Lower lobe of right lung (tissue), 2 donors: ENCODE data around the gene HOXA10. TPM values are rescaled to one million over a fixed set of nuclear protein-coding genes. Genes with fewer than 3 reads are reported as not detected.

Experiments used
- ATAC-seq, 2 donors: fragments of 200-7000 bp; cut with Tn5 transposase; one replicate each; pipeline ENCODE4 v1.9.1; 2020 to 2022; ENCODE audit warnings: mild to moderate bottlenecking in 2 of 2, moderate library complexity in 2 of 2
- DNase-seq: peaks from one replicate; pipeline ENCODE4 v3.0.0-alpha.2; 2020
- H3K27ac ChIP-seq: fragments of 200-600 bp; one replicate; pipeline ENCODE4 v1.8.0; 2022
- H3K27me3 ChIP-seq: fragments of 200-600 bp; one replicate; pipeline ENCODE4 v1.8.0; 2022; ENCODE audit warnings: low read depth
- H3K36me3 ChIP-seq: fragments of 200-600 bp; one replicate; pipeline ENCODE4 v1.8.0; 2022; ENCODE audit warnings: mild to moderate bottlenecking
- H3K4me1 ChIP-seq: fragments of 200-600 bp; one replicate; pipeline ENCODE4 v1.8.0; 2022
- H3K4me3 ChIP-seq: fragments of 200-600 bp; one replicate; pipeline ENCODE4 v1.8.0; 2022; ENCODE audit warnings: mild to moderate bottlenecking
- H3K9me3 ChIP-seq: fragments of 200-600 bp; one replicate; pipeline ENCODE4 v1.8.0; 2022
- CTCF ChIP-seq: fragments of 200-600 bp; IDR thresholded peaks from one replicate; pipeline ENCODE4 v1.8.0; 2022; ENCODE audit warnings: antibody characterized with exemption, mild to moderate bottlenecking
- intact Hi-C: fragments of 100-400 bp; cut with DNase I; formaldehyde crosslinking; loops from one replicate; pipeline ENCODE4 v1.11.0; 2022
- total RNA-seq: library from RNA; stranded (reverse); fragmentation: NEBNext Ultra II Directional; extraction: Animal tissue kit (Norgen Biotek cat#: 25700); gene quantifications from one replicate; pipeline ENCODE4 v1.2.1, GENCODE V29; 2021
- donor health status: DM: no; HTN: yes; CAD: no; lungs with severe emphysema.

The HOXA10 gene
- total RNA-seq, 1 donor from 2014 or later: 0.38 TPM

- no peak for DNase-seq
- intact Hi-C loops: loop anchor here (10.0 kb wide), 1 partner anchor 890 kb away; no protein-coding TSS in a partner anchor
- Histone ChIP-seq H3K36me3 (no peaks in the 10 kb centered on the region), H3K4me1 (peaks cover 34% of the 10 kb centered on the region), H3K27ac (no peak overlapping the region), H3K27me3 (peaks cover 96% of the 10 kb centered on the region), H3K4me3 (no peak overlapping the region), H3K9me3 (no peaks in the 10 kb centered on the region)
- TF ChIP-seq CTCF: no peak
- ATAC-seq: no peak
These were observed 20.7 kb upstream of the HOXA10 start for GRCh38 chr7:27194686-27195379.

GRCh38 chr7:27194002-27194352 is 19.9 kb upstream of the HOXA10 start:
- no peak overlapping the region for H3K27ac ChIP-seq
- no peaks in the 10 kb centered on the region for H3K36me3 ChIP-seq
- intact Hi-C loops: loop anchor here (10.0 kb wide), 1 partner anchor 891 kb away; no protein-coding TSS in a partner anchor
- H3K4me1 ChIP-seq: peaks cover 35% of the 10 kb centered on the region
- no peak for DNase-seq
- no peak for ATAC-seq
- H3K9me3 ChIP-seq: no peaks in the 10 kb centered on the region
- peaks cover 100% of the 10 kb centered on the region for H3K27me3 ChIP-seq
- H3K4me3 ChIP-seq: no peak overlapping the region
- TF ChIP-seq CTCF: no peak

- TF ChIP-seq CTCF: no peak
- no peaks in the 10 kb centered on the region for H3K9me3 ChIP-seq
- ATAC-seq (no peak), DNase-seq (no peak)
- H3K36me3 ChIP-seq: no peaks in the 10 kb centered on the region
- peak overlapping the region; percentile 46 for H3K4me3 ChIP-seq
- H3K4me1 ChIP-seq: peaks cover 36% of the 10 kb centered on the region
- no peak overlapping the region for H3K27ac ChIP-seq
- peaks cover 100% of the 10 kb centered on the region for H3K27me3 ChIP-seq
- intact Hi-C loops: loop anchor here (10.0 kb wide), 1 partner anchor 891 kb away; no protein-coding TSS in a partner anchor
These were observed 19.3 kb upstream of the HOXA10 start for GRCh38 chr7:27193335-27194001.

GRCh38 chr7:27192546-27193334 is 18.6 kb upstream of the HOXA10 start:
- intact Hi-C loops: loop anchor here (10.0 kb wide), 1 partner anchor 892 kb away; no protein-coding TSS in a partner anchor
- DNase-seq: no peak
- TF ChIP-seq CTCF: no peak

GRCh38 chr7:27191833-27192545 is 17.9 kb upstream of the HOXA10 start:
- ATAC-seq: peak; percentile 5 to 11
- intact Hi-C loops: loop anchor here (10.0 kb wide), 1 partner anchor 893 kb away; no protein-coding TSS in a partner anchor
- peaks cover 100% of the 10 kb centered on the region for H3K27me3 ChIP-seq
- H3K36me3 ChIP-seq: no peaks in the 10 kb centered on the region
- DNase-seq: no peak
- no peak overlapping the region for H3K27ac ChIP-seq
- H3K4me3 ChIP-seq: peak overlapping the region; percentile 46
- TF ChIP-seq CTCF: no peak
- peaks cover 42% of the 10 kb centered on the region for H3K4me1 ChIP-seq
- no peaks in the 10 kb centered on the region for H3K9me3 ChIP-seq

More at GRCh38 chr7:27192546-27193334, 18.6 kb upstream of the HOXA10 start:
- H3K27me3 ChIP-seq: peaks cover 100% of the 10 kb centered on the region
- H3K27ac ChIP-seq: no peak overlapping the region
- no peaks in the 10 kb centered on the region for H3K9me3 ChIP-seq
- H3K36me3 ChIP-seq: no peaks in the 10 kb centered on the region
- ATAC-seq: peak; percentile 59 to 66
- peak overlapping the region; percentile 46 for H3K4me3 ChIP-seq
- peaks cover 41% of the 10 kb centered on the region for H3K4me1 ChIP-seq
